Fibroblast of lung (primary cell): ENCODE results near the gene RIPOR3.

Source experiments
- CTCF ChIP-seq, 2 donors: IDR thresholded peaks in 1 of 2; conservative IDR thresholded peaks in 1 of 2; 1 replicate in 1 of 2; 2 replicates in 1 of 2; pipeline ENCODE4 v1.5.1; 2011 to 2012; ENCODE audit warnings: low read length in 2 of 2, control low read depth in 1 of 2, inconsistent platforms in 1 of 2, low read depth in 1 of 2, mild to moderate bottlenecking in 1 of 2
- EZH2 ChIP-seq: IDR thresholded peaks from 2 replicates; pipeline ENCODE4 v1.5.1; 2012; ENCODE audit warnings: low read length, control low read depth, mild to moderate bottlenecking; ENCODE audit errors: missing control alignments

- TF ChIP-seq CTCF (conservative IDR thresholded peaks at IDR 0.05 in 1 of 2, IDR thresholded peaks at IDR 0.05 in 1 of 2; ENCODE audit: low read depth in 1 of 2, low read length in 2 of 2), result no peak
- TF ChIP-seq EZH2, result no peak
Measured at GRCh38 chr20:50672400-50673145, 18.8 kb downstream of the RIPOR3 start.
